Stimulated activated naive CD8-positive, alpha-beta T cell treated with anti-CD3 and anti-CD28 coated beads, Interleukin-15, Interleukin-2, amounts not matched to agents 100 U/mL and 50 U/mL, for 24 hours (primary cell): Measurements from ENCODE around the gene TNNC1.

Experiments
- ATAC-seq: fragments of 150-1000 bp; cut with Tn5 transposase; one replicate; pipeline ENCODE4 v1.10.0; 2021
- DNase-seq: peaks from one replicate; pipeline ENCODE4 v3.0.0; 2021

The TNNC1 gene

GRCh38 chr3:52483577-52484381 is 29.9 kb upstream of the TNNC1 start:
- DNase-seq, result no peak
- ATAC-seq, result no peak

DNA sequence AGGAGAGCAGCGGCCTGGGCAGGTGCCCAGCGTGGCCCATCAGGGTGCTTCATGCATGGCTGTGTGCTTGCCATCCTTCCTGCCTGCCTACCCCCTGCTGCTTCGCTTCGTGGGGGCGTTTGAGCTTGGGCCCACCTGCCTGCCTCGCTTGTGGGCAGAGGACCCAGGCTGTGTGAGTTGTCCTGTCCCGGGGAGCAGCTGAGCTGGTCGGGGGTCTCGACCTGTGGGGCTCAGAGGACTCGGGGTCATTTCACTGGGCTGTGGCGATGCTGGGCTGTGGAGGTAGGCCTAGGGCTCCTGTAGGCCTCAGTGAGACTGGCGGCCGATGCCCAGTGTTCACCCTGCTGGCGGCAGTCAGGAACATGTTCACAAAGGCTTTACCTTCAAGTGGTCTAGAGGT is 29.2 kb upstream of the TNNC1 start:
- no peak for ATAC-seq
- DNase-seq, result no peak

- no peak for ATAC-seq
- peak; percentile 32 for DNase-seq
Measured at GRCh38 chr3:52481819-52482521, 28.1 kb upstream of the TNNC1 start.

GRCh38 chr3:52480768-52481715 is 27.2 kb upstream of the TNNC1 start:
- ATAC-seq, result no peak
- DNase-seq, result no peak

DNA sequence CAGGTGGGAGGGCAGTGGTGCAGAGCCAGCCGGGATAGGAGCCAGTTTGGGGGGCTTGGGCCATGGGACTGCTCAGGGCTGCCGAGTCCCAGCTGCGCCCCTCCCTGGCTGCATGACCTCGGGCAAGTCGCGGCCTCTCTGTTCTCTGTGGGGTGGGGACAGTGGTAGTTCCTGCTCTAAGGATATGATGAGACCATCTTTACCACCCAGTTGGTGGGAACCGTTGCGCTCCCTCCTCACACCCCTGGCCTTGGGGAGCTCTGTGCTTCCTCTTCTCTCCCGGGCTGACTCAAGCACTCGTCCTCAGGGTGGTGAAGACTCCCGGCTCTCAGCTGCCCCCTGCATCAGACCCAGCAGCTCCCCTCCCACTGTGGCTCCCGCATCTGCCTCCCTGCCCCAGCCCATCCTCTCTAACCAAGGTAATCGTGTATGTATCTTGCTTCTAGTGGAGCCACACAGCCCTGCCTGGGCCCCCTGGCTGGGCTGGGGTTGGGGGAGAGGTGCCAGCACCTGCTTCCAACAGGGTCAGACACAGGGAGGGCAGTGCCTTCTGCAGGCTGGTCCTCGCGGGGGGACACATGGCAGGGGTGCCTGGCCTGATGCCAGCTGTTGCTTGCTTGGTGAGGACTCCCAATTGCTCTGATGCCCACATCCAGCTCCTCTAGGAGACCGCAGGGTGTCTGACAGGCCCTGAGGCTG is 26.2 kb upstream of the TNNC1 start:
- DNase-seq (no peak), ATAC-seq (no peak)

GRCh38 chr3:52479037-52479876 is 25.4 kb upstream of the TNNC1 start:
- ATAC-seq (no peak), DNase-seq (no peak)

GRCh38 chr3:52477796-52478095 is 23.9 kb upstream of the TNNC1 start:
- no peak for ATAC-seq
- DNase-seq, result no peak

- no peak for ATAC-seq
- DNase-seq, result no peak
Measured at GRCh38 chr3:52477076-52477795, 23.4 kb upstream of the TNNC1 start.

DNA sequence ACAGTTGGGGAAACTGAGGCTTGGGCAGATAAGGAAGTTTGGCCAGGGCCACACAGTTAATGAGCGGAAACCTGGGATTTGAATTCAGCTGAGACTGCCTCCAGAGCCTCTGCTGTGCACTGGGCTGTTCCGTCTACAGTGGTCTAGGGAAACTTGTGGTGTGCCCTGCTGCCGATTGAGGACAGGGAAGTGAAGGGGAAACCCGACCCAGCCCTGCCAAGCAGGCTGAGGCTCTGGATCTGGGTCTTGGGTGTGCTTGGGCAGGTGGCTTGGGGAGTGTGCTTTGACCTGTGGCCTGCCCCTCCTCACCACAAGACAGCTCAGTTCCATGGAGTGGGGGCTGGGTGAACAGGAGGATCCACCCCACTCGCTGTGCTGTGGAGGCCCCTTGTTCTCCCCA is 19.2 kb upstream of the TNNC1 start:
- ATAC-seq, result no peak
- no peak for DNase-seq

DNA sequence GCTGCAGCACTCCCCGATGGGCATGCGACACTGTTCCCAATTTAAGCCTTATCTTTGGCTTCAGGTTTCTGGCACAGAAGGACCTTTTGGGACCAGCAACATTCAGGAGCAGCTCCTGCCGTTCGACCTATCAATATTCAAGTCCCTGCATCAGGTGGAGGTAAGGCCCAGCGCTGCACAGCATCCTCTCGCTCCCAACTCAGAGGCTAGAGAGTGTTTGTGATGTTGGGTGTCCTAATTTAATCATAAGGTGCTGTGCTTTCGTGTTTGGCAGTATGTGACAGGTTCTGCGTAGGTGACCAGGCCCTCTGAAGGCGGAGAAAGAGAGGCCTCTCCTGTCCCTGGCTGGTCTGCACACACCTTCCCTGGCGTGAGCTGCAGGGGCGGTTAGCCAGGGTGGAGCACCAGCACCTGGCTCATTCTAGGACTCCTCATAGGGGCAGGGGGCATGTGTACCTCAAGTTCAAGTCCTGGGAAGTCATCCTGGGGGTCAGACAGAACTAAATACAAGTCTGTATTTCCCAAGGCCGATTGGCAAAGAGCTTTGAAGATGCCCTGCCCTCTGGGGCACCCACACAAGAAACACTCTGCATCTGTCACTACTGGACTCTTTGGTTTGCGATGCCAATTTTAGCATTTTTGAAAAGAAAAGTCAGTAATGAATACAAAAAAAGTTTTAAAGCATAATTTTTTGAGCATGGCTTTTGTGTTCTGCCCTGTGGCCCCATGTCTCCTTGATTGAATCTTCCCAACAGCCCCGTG is 18.6 kb upstream of the TNNC1 start:
- no peak for DNase-seq
- ATAC-seq, result no peak

DNA sequence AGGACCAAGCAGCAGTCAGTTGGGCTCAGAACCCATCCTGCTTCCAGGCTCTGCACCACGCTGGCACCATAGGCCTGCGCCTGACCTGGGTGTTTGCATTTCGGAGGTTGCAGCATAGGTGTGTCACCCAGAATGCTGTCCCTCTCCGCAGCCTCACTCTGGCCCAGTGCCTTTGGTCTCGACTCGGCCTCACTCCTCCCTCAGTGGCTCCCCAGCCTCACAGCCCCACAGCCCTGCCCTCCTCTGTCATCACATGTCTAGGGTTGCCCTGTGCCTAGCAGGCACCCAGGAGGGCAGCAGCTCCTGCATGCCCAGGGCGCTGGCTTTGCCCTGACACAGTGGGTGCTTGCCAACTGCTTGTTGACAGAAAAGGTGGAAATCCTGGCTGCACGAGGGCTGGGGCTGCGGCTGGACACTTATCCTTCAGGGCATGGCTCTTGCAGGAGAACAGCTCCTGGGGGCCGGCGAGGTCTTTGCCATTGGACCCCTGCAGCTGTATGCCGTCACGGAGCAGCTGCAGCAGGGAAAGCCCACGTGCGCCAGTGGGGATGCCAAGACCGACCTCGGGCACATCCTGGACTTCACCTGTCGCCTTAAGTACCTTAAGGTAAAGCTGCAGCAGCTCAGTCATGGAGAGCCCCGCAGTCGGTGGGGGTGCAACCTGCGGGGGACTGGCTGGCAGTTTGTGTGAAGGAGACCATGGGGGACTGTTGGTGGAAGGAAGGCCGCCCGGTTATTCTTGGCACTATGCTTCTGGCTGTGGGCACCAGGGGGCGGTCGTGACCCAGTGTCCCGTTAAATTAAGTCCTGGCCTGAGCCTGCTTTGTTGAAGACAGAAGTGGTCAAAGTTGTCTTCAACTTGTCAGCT is 17.8 kb upstream of the TNNC1 start:
- DNase-seq (peak; percentile 52), ATAC-seq (no peak)

GRCh38 chr3:52470920-52471319 is 17.1 kb upstream of the TNNC1 start:
- ATAC-seq (no peak), DNase-seq (no peak)

GRCh38 chr3:52469001-52469400 is 15.2 kb upstream of the TNNC1 start:
- ATAC-seq (no peak), DNase-seq (no peak)

GRCh38 chr3:52468336-52468735 is 14.5 kb upstream of the TNNC1 start:
- no peak for ATAC-seq
- DNase-seq, result no peak

GRCh38 chr3:52463416-52463815 is 9.6 kb upstream of the TNNC1 start:
- DNase-seq (no peak), ATAC-seq (no peak)

DNA sequence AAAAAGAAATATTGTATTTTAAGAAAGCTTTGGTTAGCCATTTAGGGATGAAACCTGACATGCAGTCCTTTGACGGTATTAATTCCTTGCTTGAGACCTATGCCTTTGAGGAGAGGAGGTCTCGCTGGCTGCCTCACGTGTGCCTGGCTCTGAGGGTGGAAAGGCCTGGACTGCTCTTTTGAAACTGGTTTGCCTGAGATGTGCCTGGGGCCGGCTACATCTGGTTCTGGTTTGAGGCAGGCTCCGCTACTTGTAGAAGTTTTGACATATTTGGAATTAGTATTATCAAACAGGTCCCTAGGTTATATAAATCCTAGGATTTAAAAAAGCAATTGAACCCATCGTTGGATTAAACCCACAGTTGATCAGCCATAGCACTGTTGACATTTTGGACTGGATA is 8.0 kb upstream of the TNNC1 start:
- DNase-seq (no peak), ATAC-seq (no peak)

- ATAC-seq (no peak), DNase-seq (no peak)
Measured at GRCh38 chr3:52458770-52459545, 5.1 kb upstream of the TNNC1 start.
